ENCODE data around the gene TRPM8.
"Not testable (repeated sequence)": the region's sequence is repeated elsewhere in the genome, so short reads cannot be mapped to it uniquely, and the experiment has no call there.

GRCh38 chr2:233896253-233896652 lies 20.9 kb upstream of the TRPM8 start:
- TF ChIP-seq MAX (IDR thresholded peaks at IDR 0.05); CTCF (IDR thresholded peaks at IDR 0.05); ESRRA (IDR thresholded peaks at IDR 0.05; ENCODE audit: borderline replicate concordance, low read length); MAFK (IDR thresholded peaks at IDR 0.05; ENCODE audit: partially characterized antibody); CHD2 (IDR thresholded peaks at IDR 0.05; ENCODE audit: low read length, partially characterized antibody); POLR2A (IDR thresholded peaks at IDR 0.05; ENCODE audit: low read length); ELK1 (IDR thresholded peaks at IDR 0.05; ENCODE audit: low read depth, low read length); EP300 (IDR thresholded peaks at IDR 0.05); RCOR1 (IDR thresholded peaks at IDR 0.05; ENCODE audit: low read depth, low read length); ZFP36 (IDR thresholded peaks at IDR 0.05; ENCODE audit: borderline replicate concordance, partially characterized antibody); MYC (IDR thresholded peaks at IDR 0.05; ENCODE audit: borderline replicate concordance, low read length): not testable (repeated sequence)
